Activated naive CD4-positive, alpha-beta T cell treated with anti-CD3 and anti-CD28 coated beads, Interleukin-2, amount 10 ng/mL, durations not matched to agents 7 days and 5 days (primary cell): Measurements from ENCODE around the gene ADSS1.

Experiments
- CTCF ChIA-PET: fragments of 350-600 bp; sonication (Branson Sonifier 250); formaldehyde crosslinking; loops from one replicate; lab custom pipeline; 2021; ENCODE audit warnings: antibody characterized with exemption; lab: Charles Lee
- DNase-seq: peaks from one replicate; pipeline ENCODE4 v3.0.0-alpha.2; 2020
- H3K27ac Mint-ChIP-seq: one replicate; pipeline ENCODE4 v1.8.0; 2021; ENCODE audit warnings: mild to moderate bottlenecking, moderate library complexity, mixed read lengths
- H3K27me3 Mint-ChIP-seq: one replicate; pipeline ENCODE4 v1.8.0; 2021; ENCODE audit warnings: mild to moderate bottlenecking, mixed read lengths
- H3K36me3 Mint-ChIP-seq: one replicate; pipeline ENCODE4 v1.8.0; 2021; ENCODE audit warnings: mixed read lengths
- H3K4me1 Mint-ChIP-seq: one replicate; pipeline ENCODE4 v1.8.0; 2021; ENCODE audit warnings: mixed read lengths
- H3K4me3 Mint-ChIP-seq: one replicate; pipeline ENCODE4 v1.8.0; 2021; ENCODE audit warnings: mild to moderate bottlenecking, moderate library complexity, mixed read lengths
- H3K9me3 Mint-ChIP-seq: one replicate; pipeline ENCODE4 v1.8.0; 2021; ENCODE audit warnings: mixed read lengths

ADSS1 gene

GRCh38 chr14:104723651-104724406 is at the start of gene ADSS1:
ADSS1 (plus strand) TSS chr14:104724229; CDS start chr14:104724271, 42 bp downstream.
- Mint-ChIP-seq H3K27ac (no peak within 1 kb of the TSS), H3K27me3 (peaks cover 29% of the 10 kb centered on the region), H3K36me3 (peaks cover 6% of the 10 kb centered on the region), H3K9me3 (no peaks in the 10 kb centered on the region), H3K4me3 (peak within 1 kb of the TSS; percentile 41), H3K4me1 (no peaks in the 10 kb centered on the region)
- DNase-seq = peak; percentile 79
- CTCF ChIA-PET = interaction anchor here (1.2 to 1.6 kb wide), 2 partner anchors 26 to 102 kb away, joined by 3 to 4 read pairs; no protein-coding TSS in a partner anchor

DNA sequence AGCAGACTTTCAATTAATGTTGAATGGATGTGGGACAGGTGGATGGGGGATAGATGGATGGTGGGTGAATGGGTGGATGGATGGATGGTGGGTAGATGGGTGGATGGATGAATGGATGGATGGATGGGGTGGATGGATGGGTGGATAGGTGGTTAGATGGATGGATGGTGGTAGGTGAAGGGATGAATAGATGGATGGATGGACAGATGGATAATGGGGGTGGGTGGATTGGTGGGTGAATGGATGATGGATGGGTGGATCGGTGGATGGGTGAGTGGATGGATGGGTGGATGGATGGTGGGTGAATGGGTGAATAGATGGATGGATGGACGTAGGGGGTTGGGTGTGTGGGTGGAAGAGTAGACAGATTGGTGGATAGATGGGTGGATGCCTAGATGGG is 48.6 kb upstream of the ADSS1 start:
- H3K4me3 Mint-ChIP-seq = no peak overlapping the region
- DNase-seq = no peak
- no peaks in the 10 kb centered on the region for H3K36me3 Mint-ChIP-seq
- no peak overlapping the region for H3K27ac Mint-ChIP-seq
- peaks cover 38% of the 10 kb centered on the region for H3K4me1 Mint-ChIP-seq
- H3K9me3 Mint-ChIP-seq = no peaks in the 10 kb centered on the region
- CTCF ChIA-PET = interaction anchor here (1.8 to 1.9 kb wide), 2 partner anchors 10 to 33 kb away, joined by 4 to 7 read pairs; no protein-coding TSS in a partner anchor
- H3K27me3 Mint-ChIP-seq = peaks cover 57% of the 10 kb centered on the region

GRCh38 chr14:104676130-104676693 is 47.8 kb upstream of the ADSS1 start:
- Mint-ChIP-seq H3K36me3 (no peaks in the 10 kb centered on the region), H3K27me3 (peaks cover 59% of the 10 kb centered on the region), H3K4me3 (no peak overlapping the region), H3K9me3 (no peaks in the 10 kb centered on the region), H3K4me1 (peaks cover 38% of the 10 kb centered on the region), H3K27ac (no peak overlapping the region)
- CTCF ChIA-PET = interaction anchor here (1.8 to 1.9 kb wide), 2 partner anchors 11 to 32 kb away, joined by 4 to 7 read pairs; no protein-coding TSS in a partner anchor
- DNase-seq = no peak

DNA sequence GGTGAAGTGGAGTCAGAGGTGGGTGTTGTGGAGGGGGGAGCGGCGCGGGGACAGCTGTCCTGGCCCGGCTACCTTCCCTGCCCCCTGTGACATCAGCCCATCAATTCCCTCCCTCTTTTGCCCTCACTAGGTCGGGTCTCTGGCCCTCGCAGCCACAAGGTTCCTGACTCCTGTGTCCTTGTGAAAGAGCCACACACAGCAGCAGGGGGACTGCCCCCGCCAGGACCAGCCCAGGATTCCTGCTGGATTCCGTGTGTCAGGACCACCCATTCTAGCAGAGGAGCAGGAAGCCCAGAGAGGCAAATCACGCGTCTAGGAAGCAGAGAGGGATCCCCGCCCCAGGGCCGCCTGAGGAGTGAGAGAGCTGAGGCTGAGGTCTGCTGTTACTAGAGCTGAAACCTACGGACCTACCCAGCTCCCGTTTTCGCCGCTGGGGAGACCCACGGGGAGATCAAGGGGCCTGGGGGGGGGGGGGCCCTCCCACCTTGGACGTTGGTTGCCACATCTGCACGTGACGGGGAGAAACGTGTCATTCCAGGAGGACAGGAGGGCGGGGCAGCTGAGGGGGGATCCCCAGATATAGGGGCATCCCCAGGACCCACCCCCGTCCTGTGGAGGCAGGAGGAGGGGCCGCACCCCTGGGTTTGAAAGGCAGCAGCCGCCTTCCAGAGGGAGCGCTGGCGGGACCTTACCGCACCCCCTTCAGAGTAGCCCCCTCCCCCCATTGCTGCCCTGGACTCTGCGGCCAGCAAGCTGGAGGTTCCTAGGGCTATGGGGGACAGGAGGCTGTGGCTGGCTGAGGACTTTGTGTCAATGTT is 47.1 kb upstream of the ADSS1 start:
- peak; percentile 42 for DNase-seq
- peaks cover 38% of the 10 kb centered on the region for H3K4me1 Mint-ChIP-seq
- no peaks in the 10 kb centered on the region for H3K36me3 Mint-ChIP-seq
- no peaks in the 10 kb centered on the region for H3K9me3 Mint-ChIP-seq
- H3K27ac Mint-ChIP-seq = peak overlapping the region; percentile 63
- peak overlapping the region; percentile 68 for H3K4me3 Mint-ChIP-seq
- H3K27me3 Mint-ChIP-seq = peaks cover 59% of the 10 kb centered on the region
- CTCF ChIA-PET = interaction anchor here (1.8 kb wide), 1 partner anchor 32 kb away, joined by 8 read pairs; no protein-coding TSS in a partner anchor

- Mint-ChIP-seq H3K27ac (peak overlapping the region; percentile 84), H3K4me3 (peak overlapping the region; percentile 68), H3K36me3 (no peaks in the 10 kb centered on the region), H3K27me3 (peaks cover 59% of the 10 kb centered on the region), H3K4me1 (peaks cover 38% of the 10 kb centered on the region), H3K9me3 (no peaks in the 10 kb centered on the region)
- peak; percentile 80 for DNase-seq
- CTCF ChIA-PET = interaction anchor here (1.8 kb wide), 1 partner anchor 31 kb away, joined by 8 read pairs; no protein-coding TSS in a partner anchor
These were observed 46.3 kb upstream of the ADSS1 start for GRCh38 chr14:104677512-104678332.

DNA sequence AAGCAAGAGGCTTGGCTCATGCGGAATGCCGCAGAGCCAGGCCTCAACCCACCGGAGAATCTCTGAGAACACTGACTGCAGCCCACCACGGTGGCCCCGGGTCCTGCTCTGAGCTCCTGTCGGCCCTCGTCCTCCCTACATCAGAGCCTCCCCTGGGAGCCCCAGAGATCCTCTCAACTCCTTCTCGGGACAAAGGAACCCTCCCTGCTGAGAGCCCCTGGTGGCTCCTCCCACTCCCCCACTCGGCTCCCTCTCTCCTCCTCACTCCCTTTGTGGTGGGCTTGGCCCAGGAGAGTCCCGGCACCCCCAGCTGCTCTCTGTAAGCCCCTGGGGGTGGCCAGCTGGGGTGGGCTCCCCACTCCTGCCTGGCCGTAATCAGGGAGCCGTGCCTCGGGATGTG is 45.7 kb upstream of the ADSS1 start:
- Mint-ChIP-seq H3K9me3 (no peaks in the 10 kb centered on the region), H3K4me1 (peaks cover 36% of the 10 kb centered on the region), H3K27ac (peak overlapping the region; percentile 84), H3K27me3 (peaks cover 62% of the 10 kb centered on the region), H3K4me3 (peak overlapping the region; percentile 68), H3K36me3 (no peaks in the 10 kb centered on the region)
- DNase-seq = no peak
- CTCF ChIA-PET = interaction anchor here (1.8 kb wide), 1 partner anchor 31 kb away, joined by 8 read pairs; no protein-coding TSS in a partner anchor

GRCh38 chr14:104678901-104679705 is 44.9 kb upstream of the ADSS1 start:
- H3K9me3 Mint-ChIP-seq = no peaks in the 10 kb centered on the region
- peaks cover 31% of the 10 kb centered on the region for H3K4me1 Mint-ChIP-seq
- H3K27ac Mint-ChIP-seq = no peak overlapping the region

GRCh38 chr14:104680056-104680805 is 43.8 kb upstream of the ADSS1 start:
- CTCF ChIA-PET = no interaction called here

More at GRCh38 chr14:104678901-104679705, 44.9 kb upstream of the ADSS1 start:
- no peak for DNase-seq
- CTCF ChIA-PET = no interaction called here
- H3K4me3 Mint-ChIP-seq = no peak overlapping the region
- H3K36me3 Mint-ChIP-seq = no peaks in the 10 kb centered on the region
- peaks cover 62% of the 10 kb centered on the region for H3K27me3 Mint-ChIP-seq

DNA sequence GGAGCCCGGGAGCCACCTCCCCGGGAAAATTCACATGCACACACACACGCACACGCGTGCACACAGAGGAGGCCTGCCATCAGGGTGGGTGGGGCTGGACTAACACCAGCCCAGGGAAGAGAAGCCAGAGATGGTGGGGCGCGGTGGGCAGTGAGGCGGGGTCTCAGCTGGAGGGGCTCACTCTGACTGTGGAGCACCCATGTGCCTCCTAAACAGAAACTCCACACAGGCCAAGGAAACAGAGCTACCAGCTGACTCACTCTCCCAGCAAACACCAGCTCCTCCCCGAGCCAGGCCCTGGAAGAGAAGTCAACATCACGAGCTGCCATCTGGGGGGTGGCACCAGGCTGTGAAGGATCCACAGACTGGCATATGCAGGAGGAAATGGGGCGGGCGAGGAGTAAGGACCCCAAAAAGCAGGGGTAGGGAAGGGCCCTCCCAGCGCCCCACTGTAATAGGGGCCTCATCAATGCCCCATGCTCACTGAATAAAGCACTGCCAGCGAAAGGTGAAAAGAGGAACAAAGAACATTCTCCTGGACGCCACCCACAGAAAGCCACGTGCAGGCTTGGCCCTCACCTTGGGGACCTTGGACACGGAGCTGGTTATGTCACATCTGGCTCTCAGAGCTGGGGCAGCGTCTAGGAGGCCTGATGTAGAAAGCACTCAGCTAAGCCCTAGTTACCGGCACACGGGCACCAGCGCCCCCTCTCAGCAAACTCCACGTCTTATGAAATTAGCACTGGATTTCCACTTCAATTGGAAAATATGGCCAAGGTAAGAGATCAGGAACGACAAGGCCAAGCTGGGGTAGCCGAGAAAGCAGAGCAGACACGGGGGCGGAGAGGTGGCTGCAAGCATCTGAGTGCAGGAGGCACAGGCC is 43.0 kb upstream of the ADSS1 start:
- CTCF ChIA-PET = no interaction called here
- no peaks in the 10 kb centered on the region for H3K9me3 Mint-ChIP-seq
- peak overlapping the region; percentile 56 for H3K27ac Mint-ChIP-seq
- peaks cover 35% of the 10 kb centered on the region for H3K4me1 Mint-ChIP-seq
- no peak for DNase-seq
- peaks cover 1% of the 10 kb centered on the region for H3K36me3 Mint-ChIP-seq
- H3K4me3 Mint-ChIP-seq = no peak overlapping the region
- peaks cover 58% of the 10 kb centered on the region for H3K27me3 Mint-ChIP-seq

More at GRCh38 chr14:104680056-104680805, 43.8 kb upstream of the ADSS1 start:
- Mint-ChIP-seq H3K9me3 (no peaks in the 10 kb centered on the region), H3K36me3 (peaks cover under 1% of the 10 kb centered on the region), H3K27ac (no peak overlapping the region), H3K4me1 (peaks cover 33% of the 10 kb centered on the region), H3K4me3 (peak overlapping the region; percentile 7), H3K27me3 (peaks cover 62% of the 10 kb centered on the region)
- no peak for DNase-seq

DNA sequence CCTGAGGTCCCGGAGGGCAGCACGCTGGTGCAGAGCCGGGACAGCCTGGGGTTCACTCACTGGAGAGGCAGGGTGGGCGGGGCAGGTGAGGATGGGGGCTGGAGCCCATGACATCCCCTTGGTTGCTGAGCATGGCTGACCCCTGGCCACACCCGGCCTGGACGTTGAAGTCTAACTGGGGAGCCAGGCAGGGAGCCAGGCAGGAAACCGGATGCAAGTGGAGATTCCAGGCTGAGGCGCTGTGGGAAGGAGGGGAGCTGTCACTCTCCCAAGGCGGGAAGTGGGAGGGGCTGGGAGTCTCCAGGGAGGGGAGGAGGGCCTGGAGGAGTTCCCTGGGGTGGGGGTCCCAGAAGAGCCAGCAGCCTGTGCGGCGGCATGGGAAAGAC is 42.3 kb upstream of the ADSS1 start:
- no peak overlapping the region for H3K27ac Mint-ChIP-seq
- no peak for DNase-seq
- no peak overlapping the region for H3K4me3 Mint-ChIP-seq
- peaks cover 39% of the 10 kb centered on the region for H3K4me1 Mint-ChIP-seq
- H3K36me3 Mint-ChIP-seq = peaks cover 1% of the 10 kb centered on the region
- H3K27me3 Mint-ChIP-seq = peaks cover 58% of the 10 kb centered on the region
- CTCF ChIA-PET = no interaction called here
- H3K9me3 Mint-ChIP-seq = no peaks in the 10 kb centered on the region

DNA sequence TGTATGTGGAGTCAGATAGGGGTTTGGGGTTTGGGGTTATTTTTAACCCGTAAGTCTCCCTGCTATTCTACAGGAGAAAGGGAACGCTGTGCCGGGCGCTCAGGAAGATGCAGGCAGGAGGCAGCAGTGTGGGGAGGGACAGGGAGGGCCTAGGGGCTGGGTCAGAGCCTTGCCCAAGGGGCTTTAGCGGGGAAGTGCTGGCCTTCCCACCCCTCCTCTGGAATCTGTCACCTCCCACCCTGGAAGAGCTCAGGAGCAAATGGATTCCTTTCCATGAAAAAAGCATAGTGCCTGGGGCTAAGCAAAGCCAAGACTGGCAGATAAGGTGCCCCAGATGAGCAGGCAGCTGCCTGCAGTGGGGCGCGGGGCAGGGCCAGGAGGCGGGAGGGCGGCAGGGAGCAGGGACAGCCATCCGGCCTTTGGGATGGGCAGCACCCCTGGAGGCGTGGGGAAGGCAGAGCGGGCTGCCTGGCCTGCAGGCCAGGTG is 41.9 kb upstream of the ADSS1 start:
- no peak overlapping the region for H3K4me3 Mint-ChIP-seq
- CTCF ChIA-PET = no interaction called here
- no peak for DNase-seq
- H3K27me3 Mint-ChIP-seq = peaks cover 59% of the 10 kb centered on the region
- H3K9me3 Mint-ChIP-seq = no peaks in the 10 kb centered on the region
- peaks cover 41% of the 10 kb centered on the region for H3K4me1 Mint-ChIP-seq
- no peak overlapping the region for H3K27ac Mint-ChIP-seq
- H3K36me3 Mint-ChIP-seq = peaks cover 1% of the 10 kb centered on the region
